ENCODE measurements around the gene PILRB.

The PILRB gene

DNA sequence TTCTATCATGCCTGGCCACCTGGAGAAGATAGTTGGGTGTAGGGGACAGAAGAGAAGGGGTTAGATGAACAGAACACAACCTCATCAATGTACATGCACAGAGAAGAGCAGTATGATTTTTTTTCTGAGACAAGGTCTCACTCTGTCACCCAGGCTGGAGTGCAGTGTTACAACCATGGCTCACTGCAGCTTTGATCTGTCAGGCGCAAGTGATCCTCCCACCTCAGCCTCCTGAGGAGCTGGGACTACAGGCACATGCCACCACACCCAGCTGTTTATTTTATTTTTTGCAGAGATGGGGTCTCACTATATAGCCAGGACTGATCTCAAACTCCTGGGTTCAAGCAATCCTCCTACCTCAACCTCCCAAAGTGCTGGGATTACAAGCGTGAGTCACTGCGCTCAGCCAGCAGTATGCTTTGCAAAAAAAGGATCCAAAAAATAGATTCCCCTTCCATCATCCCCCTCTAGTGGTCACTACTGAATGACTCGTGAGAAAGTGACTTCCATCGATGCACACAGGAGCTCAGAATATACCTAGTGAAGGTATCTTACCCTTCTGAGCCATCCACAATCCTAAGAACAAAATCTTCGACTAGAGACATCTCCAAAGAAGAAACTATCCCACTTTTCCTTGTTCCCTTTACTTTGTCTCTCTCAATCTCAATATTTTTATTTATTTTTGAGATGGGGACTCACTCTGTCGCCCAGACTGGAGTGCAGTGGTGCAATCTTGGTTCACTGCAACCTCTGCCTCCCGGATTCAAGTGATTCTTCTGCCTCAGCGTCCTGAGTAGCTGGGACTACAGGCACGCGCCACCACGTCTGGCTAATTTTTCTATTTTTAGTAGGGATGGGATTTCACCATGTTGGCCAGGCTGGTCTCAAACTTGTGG is 49.6 kb downstream of the PILRB start:
- peak; percentile 70 for DNase-seq (ENCODE audit: low spot score)

DNA sequence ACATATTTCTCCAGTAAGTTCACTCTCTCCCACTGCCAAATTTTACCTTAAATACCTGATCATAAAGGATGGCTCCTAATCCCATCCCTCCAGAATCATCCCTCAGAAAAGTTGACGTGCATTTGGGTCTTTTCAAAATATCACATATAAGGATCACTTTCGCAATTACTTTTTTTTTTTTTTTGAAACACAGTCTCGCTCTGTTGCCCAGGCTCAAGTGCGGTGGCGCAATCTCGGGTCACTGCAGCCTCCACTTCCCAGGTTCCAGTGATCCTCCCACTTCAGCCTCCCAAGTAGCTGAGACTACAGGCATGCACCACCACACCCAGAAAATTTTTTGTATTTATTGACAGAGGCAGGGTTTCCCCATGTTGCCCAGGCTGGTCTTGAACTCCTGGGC is 53.2 kb downstream of the PILRB start:
- no peak for DNase-seq (ENCODE audit: low spot score)

DNA sequence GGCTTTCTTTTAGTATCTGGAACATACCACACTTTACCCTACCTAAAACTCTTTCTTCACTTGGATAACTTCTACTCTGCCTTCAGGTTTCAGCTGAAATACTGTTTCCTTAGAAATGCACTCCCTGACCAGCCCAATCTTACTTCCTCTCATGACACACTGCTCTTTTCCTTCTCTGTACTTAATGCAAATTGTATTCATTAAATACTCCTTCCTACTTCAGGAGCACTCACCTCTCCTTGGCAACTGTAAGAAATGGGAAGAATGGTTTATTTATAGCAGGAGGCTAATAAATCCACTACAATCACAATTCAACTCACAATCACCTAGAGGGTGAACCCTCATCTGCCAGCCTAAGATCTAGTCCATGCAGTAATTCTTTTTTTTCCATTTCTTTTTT is 55.4 kb downstream of the PILRB start:
- DNase-seq (ENCODE audit: low spot score) = no peak

DNA sequence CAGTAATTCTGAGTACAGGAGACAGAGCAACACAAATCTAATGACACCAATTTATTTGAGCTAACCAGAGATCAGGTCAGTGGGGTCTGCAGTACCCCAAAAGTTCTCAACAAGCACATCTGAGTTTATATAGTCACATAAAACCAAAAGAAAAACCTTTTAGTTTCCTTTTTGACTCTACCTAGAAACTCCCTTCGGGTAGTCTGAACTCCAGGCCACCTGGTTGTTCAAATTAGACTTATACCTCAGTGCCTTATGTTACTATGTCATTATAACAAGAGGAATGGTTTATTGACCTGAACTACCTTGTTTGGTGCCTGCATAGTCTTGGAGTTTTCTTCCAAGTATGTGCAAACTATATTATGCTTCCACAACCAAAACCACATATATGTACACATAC is 56.0 kb downstream of the PILRB start:
- no peak for DNase-seq (ENCODE audit: low spot score)

DNA sequence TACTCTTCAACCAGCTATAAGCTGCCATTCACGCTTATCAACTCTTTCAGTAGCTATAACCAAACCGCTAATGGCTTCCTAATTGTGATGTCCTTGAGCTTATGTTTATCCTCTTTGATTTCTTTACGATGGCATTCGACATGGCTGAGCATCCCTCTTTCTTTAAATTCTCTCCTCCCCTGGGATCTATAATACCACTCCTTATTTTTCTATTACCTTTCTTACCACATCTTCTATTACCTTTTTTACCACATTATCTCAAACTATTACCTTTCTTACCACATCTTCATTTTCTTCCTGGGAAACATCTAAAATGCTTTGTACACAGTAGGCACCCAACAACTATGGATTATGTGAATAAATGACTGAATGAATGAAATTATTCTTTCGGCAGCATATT is 57.5 kb downstream of the PILRB start:
- DNase-seq (ENCODE audit: low spot score) = no peak

Data from D341Med (cell line).